ENCODE results near the gene KIAA1671. TPM values are rescaled to one million over a fixed set of nuclear protein-coding genes. Genes with fewer than 3 reads are reported as not detected.
"Not testable (repeated sequence)": the region's sequence is repeated elsewhere in the genome, so short reads cannot be mapped to it uniquely, and the experiment has no call there.

KIAA1671 gene
- total and polyA plus RNA-seq, 4 donors, result 8.7 to 35.9 (median 19.1) TPM

DNA sequence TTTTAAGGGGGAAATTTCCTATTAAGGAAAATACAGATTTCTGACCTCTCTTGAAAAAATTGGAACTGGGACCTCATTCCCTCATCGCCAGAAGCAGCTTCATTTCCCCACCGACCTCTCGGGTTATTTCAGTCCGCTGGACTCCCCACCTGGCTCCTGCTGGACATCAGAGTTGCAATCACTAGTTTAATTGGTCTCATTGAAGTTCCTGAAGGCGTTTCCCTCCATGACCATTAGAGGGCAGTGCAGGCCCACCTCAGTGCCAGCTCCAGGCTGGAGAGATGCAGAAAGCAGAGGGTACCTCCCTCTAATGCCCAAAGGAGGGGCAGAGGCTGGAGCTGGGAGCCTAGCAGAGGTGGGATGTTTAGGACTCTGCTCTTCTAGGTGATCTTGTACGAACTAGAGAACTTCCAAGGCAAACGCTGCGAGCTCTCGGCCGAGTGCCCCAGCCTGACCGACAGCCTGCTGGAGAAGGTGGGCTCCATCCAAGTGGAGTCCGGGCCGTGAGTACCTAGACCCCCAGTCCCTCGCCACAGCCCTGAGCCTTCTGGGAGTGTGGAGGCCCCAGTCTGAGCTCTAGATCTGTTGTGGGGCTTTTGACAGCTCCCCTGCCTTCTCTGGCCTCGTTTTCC lies 249.9 kb downstream of the KIAA1671 start:
- no peak overlapping the region for H3K9ac ChIP-seq (ENCODE audit: low read depth in 1 of 2, low read length in 2 of 2)

GRCh38 chr22:25203082-25203481 lies 250.6 kb downstream of the KIAA1671 start:
- no peak for DNase-seq (ENCODE audit: low spot score)
- 96% methylated on average over 4 of the region's 4 CpGs for WGBS
- TF ChIP-seq GABPA (IDR thresholded peaks at IDR 0.05 in 1 of 2, conservative IDR thresholded peaks at IDR 0.05 in 1 of 2) (no peak), TAF1 (conservative IDR thresholded peaks at IDR 0.05) (no peak), FOXA1 (IDR thresholded peaks at IDR 0.05) (no peak)

More for the DNA sequence above, 249.9 kb downstream of the KIAA1671 start:
- WGBS, result 59% methylated on average over 15 of the region's 15 CpGs
- Histone ChIP-seq H3K27ac (ENCODE audit: low read depth in 1 of 2, low read length in 2 of 2) (no peak overlapping the region), H3K4me3 (ENCODE audit: low read depth in 1 of 3, low read length in 3 of 3) (no peak overlapping the region), H3K36me3 (ENCODE audit: control insufficient read depth in 4 of 4, insufficient read depth in 3 of 4, low read depth in 1 of 4, low read length in 3 of 4) (peaks cover 4 to 7% (median 6%) of the 10 kb centered on the region in 4 donors), H3K4me1 (ENCODE audit: control insufficient read depth in 4 of 4, insufficient read depth in 4 of 4, low read length in 3 of 4) (no peaks in the 10 kb centered on the region), H3K9me3 (ENCODE audit: control insufficient read depth in 4 of 4, low read length in 3 of 4) (no peaks in the 10 kb centered on the region), H3K27me3 (ENCODE audit: control insufficient read depth in 4 of 4, insufficient read depth in 4 of 4, low read length in 3 of 4) (no peaks in the 10 kb centered on the region)
- DNase-seq (ENCODE audit: low spot score), result peak; percentile 67
- no peak for TF ChIP-seq MAX (IDR thresholded peaks at IDR 0.05)
- TF ChIP-seq RXRA (IDR thresholded peaks at IDR 0.05), result no peak
- TF ChIP-seq, protein P1, sequence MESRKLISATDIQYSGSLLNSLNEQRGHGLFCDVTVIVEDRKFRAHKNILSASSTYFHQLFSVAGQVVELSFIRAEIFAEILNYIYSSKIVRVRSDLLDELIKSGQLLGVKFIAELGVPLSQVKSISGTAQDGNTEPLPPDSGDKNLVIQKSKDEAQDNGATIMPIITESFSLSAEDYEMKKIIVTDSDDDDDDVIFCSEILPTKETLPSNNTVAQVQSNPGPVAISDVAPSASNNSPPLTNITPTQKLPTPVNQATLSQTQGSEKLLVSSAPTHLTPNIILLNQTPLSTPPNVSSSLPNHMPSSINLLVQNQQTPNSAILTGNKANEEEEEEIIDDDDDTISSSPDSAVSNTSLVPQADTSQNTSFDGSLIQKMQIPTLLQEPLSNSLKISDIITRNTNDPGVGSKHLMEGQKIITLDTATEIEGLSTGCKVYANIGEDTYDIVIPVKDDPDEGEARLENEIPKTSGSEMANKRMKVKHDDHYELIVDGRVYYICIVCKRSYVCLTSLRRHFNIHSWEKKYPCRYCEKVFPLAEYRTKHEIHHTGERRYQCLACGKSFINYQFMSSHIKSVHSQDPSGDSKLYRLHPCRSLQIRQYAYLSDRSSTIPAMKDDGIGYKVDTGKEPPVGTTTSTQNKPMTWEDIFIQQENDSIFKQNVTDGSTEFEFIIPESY (IDR thresholded peaks at IDR 0.05), result no peak
- TF ChIP-seq CTCF (IDR thresholded peaks at IDR 0.05; ENCODE audit: low read depth, low read length, missing input control), result peak; percentile 87
- TF ChIP-seq RAD21 (IDR thresholded peaks at IDR 0.05), result peak; percentile 75 to 83

DNA sequence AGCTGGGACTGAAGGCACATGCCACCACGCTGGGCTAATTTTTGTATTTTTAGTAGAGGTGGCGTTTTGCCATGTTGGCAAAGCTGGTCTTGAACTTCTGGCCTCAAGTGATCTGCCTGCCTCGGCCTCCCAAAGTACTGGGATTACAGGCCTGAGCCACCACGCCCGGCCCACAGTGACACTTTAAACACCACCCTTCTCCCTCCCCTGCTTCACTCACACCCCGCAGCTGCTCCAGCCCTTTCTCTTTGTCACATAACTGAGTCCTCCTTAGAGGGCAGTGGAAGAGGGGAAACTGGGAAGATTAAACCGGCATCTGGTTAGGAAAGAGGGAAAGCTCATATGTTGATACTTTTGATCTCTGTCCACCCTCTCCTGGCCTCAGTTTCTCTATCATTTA lies 252.0 kb downstream of the KIAA1671 start:
- H3K27ac ChIP-seq (ENCODE audit: low read depth in 1 of 2, low read length in 2 of 2); DNase-seq (ENCODE audit: low spot score); H3K27me3 ChIP-seq (ENCODE audit: control insufficient read depth in 4 of 4, insufficient read depth in 4 of 4, low read length in 3 of 4); H3K9ac ChIP-seq (ENCODE audit: low read depth in 1 of 2, low read length in 2 of 2); H3K9me3 ChIP-seq (ENCODE audit: control insufficient read depth in 4 of 4, low read length in 3 of 4); H3K4me1 ChIP-seq (ENCODE audit: control insufficient read depth in 4 of 4, insufficient read depth in 4 of 4, low read length in 3 of 4); H3K36me3 ChIP-seq (ENCODE audit: control insufficient read depth in 4 of 4, insufficient read depth in 3 of 4, low read depth in 1 of 4, low read length in 3 of 4); H3K4me3 ChIP-seq (ENCODE audit: low read depth in 1 of 3, low read length in 3 of 3): not testable (repeated sequence)
- 83% methylated on average over 7 of the region's 7 CpGs for WGBS

More at GRCh38 chr22:25203082-25203481, 250.6 kb downstream of the KIAA1671 start:
- peaks cover under 1 to 5% (median 3%) of the 10 kb centered on the region in 4 donors for H3K36me3 ChIP-seq (ENCODE audit: control insufficient read depth in 4 of 4, insufficient read depth in 3 of 4, low read depth in 1 of 4, low read length in 3 of 4)
- no peak overlapping the region for H3K9ac ChIP-seq (ENCODE audit: low read depth in 1 of 2, low read length in 2 of 2)
- H3K4me3 ChIP-seq (ENCODE audit: low read depth in 1 of 3, low read length in 3 of 3), result no peak overlapping the region
- H3K27me3 ChIP-seq (ENCODE audit: control insufficient read depth in 4 of 4, insufficient read depth in 4 of 4, low read length in 3 of 4), result no peaks in the 10 kb centered on the region
- no peaks in the 10 kb centered on the region for H3K9me3 ChIP-seq (ENCODE audit: control insufficient read depth in 4 of 4, low read length in 3 of 4)
- H3K4me1 ChIP-seq (ENCODE audit: control insufficient read depth in 4 of 4, insufficient read depth in 4 of 4, low read length in 3 of 4), result peaks cover 0 to 2% (median 0%) of the 10 kb centered on the region in 4 donors
- H3K27ac ChIP-seq (ENCODE audit: low read depth in 1 of 2, low read length in 2 of 2), result no peak overlapping the region

Measured in liver (tissue), 9 donors.